Cardiac muscle cell (in vitro differentiated cells and primary cell): Measurements from ENCODE around the gene SKAP2. TPM values are rescaled to one million over a fixed set of nuclear protein-coding genes. Genes with fewer than 3 reads are reported as not detected.

Source experiments
- DNase-seq, 2 donors: peaks; one replicate each; pipeline versions ENCODE4 v3.0.0 to v3.0.0-alpha.2; 2010 to 2017; ENCODE audit warnings: low read depth in 1 of 2, low spot score in 1 of 2
- H3K27ac ChIP-seq: fragments of 200-600 bp; sonication (generic); 2 replicates; pipeline ENCODE4 v1.5.1; 2016
- H3K27me3 ChIP-seq: fragments of 200-600 bp; sonication (generic); 2 replicates; pipeline ENCODE4 v1.6.0; 2016; ENCODE audit warnings: control low read depth
- H3K36me3 ChIP-seq: fragments of 200-600 bp; sonication (generic); 2 replicates; pipeline ENCODE4 v1.5.1; 2016; ENCODE audit warnings: control low read depth
- H3K4me1 ChIP-seq: fragments of 200-600 bp; sonication (generic); 2 replicates; pipeline ENCODE4 v1.8.1; 2017; ENCODE audit warnings: low read depth, mild to moderate bottlenecking, mixed run types
- H3K4me3 ChIP-seq: fragments of 200-600 bp; sonication (generic); 2 replicates; pipeline ENCODE4 v1.5.1; 2016; ENCODE audit warnings: mild to moderate bottlenecking
- H3K9me3 ChIP-seq: fragments of 200-600 bp; sonication (generic); 2 replicates; pipeline ENCODE4 v1.5.1; 2017; ENCODE audit warnings: low read depth, mild to moderate bottlenecking, control low read depth
- polyA plus RNA-seq: library from polyadenylated mRNA; unstranded; fragments of >200 nt; fragmentation: Nextera tagmentation; extraction: Ambion mirVana; gene quantifications from 2 replicates; pipeline ENCODE4 v1.2.1, GENCODE V29; 2016
- total RNA-seq: library from RNA; depleted of rRNA; stranded (reverse); fragments of >200 nt; gene quantifications from 2 replicates; pipeline ENCODE4 v1.2.3, GENCODE V29; 2016
- TF ChIP-seq, protein P1 (sequence below): IDR thresholded peaks from 2 replicates; pipeline ENCODE4 v1.5.1; 2012; ENCODE audit warnings: low read depth, mild to moderate bottlenecking, low read length

Gene SKAP2
- total and polyA plus RNA-seq, 2 experiments from 2014 or later = 1.2 to 2.8 TPM

- Histone ChIP-seq H3K27ac (no peak overlapping the region), H3K27me3 (peaks cover 9% of the 10 kb centered on the region), H3K36me3 (no peaks in the 10 kb centered on the region), H3K9me3 (no peaks in the 10 kb centered on the region), H3K4me3 (no peak overlapping the region), H3K4me1 (no peaks in the 10 kb centered on the region)
- TF ChIP-seq, protein P1, sequence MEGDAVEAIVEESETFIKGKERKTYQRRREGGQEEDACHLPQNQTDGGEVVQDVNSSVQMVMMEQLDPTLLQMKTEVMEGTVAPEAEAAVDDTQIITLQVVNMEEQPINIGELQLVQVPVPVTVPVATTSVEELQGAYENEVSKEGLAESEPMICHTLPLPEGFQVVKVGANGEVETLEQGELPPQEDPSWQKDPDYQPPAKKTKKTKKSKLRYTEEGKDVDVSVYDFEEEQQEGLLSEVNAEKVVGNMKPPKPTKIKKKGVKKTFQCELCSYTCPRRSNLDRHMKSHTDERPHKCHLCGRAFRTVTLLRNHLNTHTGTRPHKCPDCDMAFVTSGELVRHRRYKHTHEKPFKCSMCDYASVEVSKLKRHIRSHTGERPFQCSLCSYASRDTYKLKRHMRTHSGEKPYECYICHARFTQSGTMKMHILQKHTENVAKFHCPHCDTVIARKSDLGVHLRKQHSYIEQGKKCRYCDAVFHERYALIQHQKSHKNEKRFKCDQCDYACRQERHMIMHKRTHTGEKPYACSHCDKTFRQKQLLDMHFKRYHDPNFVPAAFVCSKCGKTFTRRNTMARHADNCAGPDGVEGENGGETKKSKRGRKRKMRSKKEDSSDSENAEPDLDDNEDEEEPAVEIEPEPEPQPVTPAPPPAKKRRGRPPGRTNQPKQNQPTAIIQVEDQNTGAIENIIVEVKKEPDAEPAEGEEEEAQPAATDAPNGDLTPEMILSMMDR = no peak
- DNase-seq = no peak
Observed at GRCh38 chr7:26700893-26701292, 163.5 kb downstream of the SKAP2 start.

DNA sequence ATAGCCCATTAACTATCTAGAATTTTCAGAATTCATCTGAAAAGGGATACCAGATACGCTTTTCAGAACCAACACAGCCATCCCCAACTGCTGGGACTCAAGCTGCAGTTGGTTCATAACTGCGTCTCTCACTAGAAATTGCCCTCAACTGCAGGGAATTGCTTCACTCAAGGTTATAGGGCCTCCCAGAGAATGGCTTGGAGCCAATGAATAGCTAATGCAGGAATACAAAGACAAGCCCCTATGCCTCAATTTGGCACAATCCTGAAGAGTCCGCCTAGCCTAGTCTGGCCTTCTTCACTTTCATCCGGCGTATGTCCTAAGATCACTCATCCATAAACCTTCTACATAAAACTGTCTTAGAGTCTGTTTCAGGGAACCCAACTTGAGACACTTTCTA, 164.0 kb downstream of the SKAP2 start:
- no peak overlapping the region for H3K27ac ChIP-seq
- H3K4me1 ChIP-seq = no peaks in the 10 kb centered on the region
- H3K36me3 ChIP-seq = no peaks in the 10 kb centered on the region
- H3K27me3 ChIP-seq = peaks cover 9% of the 10 kb centered on the region
- H3K9me3 ChIP-seq = no peaks in the 10 kb centered on the region
- H3K4me3 ChIP-seq = no peak overlapping the region
- DNase-seq = no peak
- TF ChIP-seq, protein P1 = no peak

- DNase-seq = no peak
- H3K4me1 ChIP-seq = no peaks in the 10 kb centered on the region
- H3K27me3 ChIP-seq = peaks cover 9% of the 10 kb centered on the region
- TF ChIP-seq, protein P1 = no peak
- H3K4me3 ChIP-seq = no peak overlapping the region
- H3K9me3 ChIP-seq = no peaks in the 10 kb centered on the region
- no peak overlapping the region for H3K27ac ChIP-seq
- no peaks in the 10 kb centered on the region for H3K36me3 ChIP-seq
Observed at GRCh38 chr7:26699766-26700165, 164.6 kb downstream of the SKAP2 start.

DNA sequence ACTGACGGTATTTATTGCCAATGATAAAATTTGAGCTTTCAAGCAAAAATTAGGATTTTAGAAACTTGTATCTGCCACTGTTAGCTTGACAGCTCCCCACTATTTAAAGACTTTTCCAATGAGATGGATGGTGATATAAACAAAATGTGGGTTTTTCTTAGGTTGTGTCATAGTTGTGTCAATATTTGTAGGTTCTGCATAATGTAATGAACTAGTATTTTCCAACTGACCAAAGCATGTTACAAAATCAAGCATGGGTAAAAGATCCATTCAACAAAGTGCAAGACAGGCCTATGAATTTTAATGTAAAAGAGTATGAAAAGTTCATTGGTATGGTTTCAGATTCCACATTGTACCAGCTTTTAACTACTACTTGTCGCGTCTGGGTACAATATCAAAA, 165.6 kb downstream of the SKAP2 start:
- Histone ChIP-seq H3K27me3 (peaks cover 6% of the 10 kb centered on the region), H3K27ac (no peak overlapping the region), H3K9me3 (no peaks in the 10 kb centered on the region), H3K4me1 (no peaks in the 10 kb centered on the region), H3K36me3 (no peaks in the 10 kb centered on the region), H3K4me3 (no peak overlapping the region)
- no peak for DNase-seq
- TF ChIP-seq, protein P1 = no peak

GRCh38 chr7:26698194-26698593, 166.2 kb downstream of the SKAP2 start:
- no peaks in the 10 kb centered on the region for H3K9me3 ChIP-seq
- no peak overlapping the region for H3K27ac ChIP-seq
- H3K4me3 ChIP-seq = no peak overlapping the region
- H3K27me3 ChIP-seq = peaks cover 6% of the 10 kb centered on the region
- TF ChIP-seq, protein P1 = no peak
- no peaks in the 10 kb centered on the region for H3K36me3 ChIP-seq
- H3K4me1 ChIP-seq = no peaks in the 10 kb centered on the region
- no peak for DNase-seq

DNA sequence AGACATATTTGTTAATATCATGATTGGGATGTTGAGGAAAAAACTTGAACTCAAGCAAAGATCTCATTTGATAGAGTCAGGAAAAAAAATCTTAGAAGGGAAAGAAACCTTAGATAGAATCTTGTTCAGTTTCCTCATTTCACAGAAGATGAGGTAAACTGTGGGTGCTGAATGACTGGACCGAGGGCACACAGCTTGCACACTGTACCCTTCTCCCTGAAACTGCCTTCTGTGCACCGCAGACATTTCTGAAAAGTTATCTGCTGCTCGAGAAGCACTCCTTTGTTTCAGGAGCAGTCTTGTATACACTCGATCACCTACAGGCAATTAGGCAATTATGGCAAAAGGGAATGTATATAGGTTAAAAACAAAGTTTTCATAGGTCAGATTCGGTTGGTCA, 167.4 kb downstream of the SKAP2 start:
- TF ChIP-seq, protein P1 = no peak
- no peak for DNase-seq
- Histone ChIP-seq H3K36me3 (no peaks in the 10 kb centered on the region), H3K27ac (no peak overlapping the region), H3K27me3 (peaks cover 6% of the 10 kb centered on the region), H3K4me1 (no peaks in the 10 kb centered on the region), H3K4me3 (no peak overlapping the region), H3K9me3 (no peaks in the 10 kb centered on the region)
